Activated CD8-positive, alpha-beta memory T cell treated with anti-CD3 and anti-CD28 coated beads for 1 hour (primary cell): ENCODE results near the gene RILPL2.
"Not testable (repeated sequence)": the region's sequence is repeated elsewhere in the genome, so short reads cannot be mapped to it uniquely, and the experiment has no call there.

Experiments
- DNase-seq, 2 donors: peaks; one replicate each; pipeline ENCODE4 v3.0.0-alpha.2; 2020; ENCODE audit warnings: low read depth in 1 of 2; ENCODE audit errors: extremely low read depth in 1 of 2

The RILPL2 gene

GRCh38 chr12:123436017-123436964 lies at the start of gene RILPL2:
RILPL2 (minus strand) TSS chr12:123436684; CDS start chr12:123436420, 264 bp downstream.
- DNase-seq = peak; percentile 79 to 87

GRCh38 chr12:123485756-123486155 lies 49.3 kb upstream of the RILPL2 start:
- DNase-seq = no peak

- no peak for DNase-seq
These were observed 47.2 kb upstream of the RILPL2 start for GRCh38 chr12:123483602-123484248.

- DNase-seq = no peak
These were observed 46.4 kb upstream of the RILPL2 start for GRCh38 chr12:123482876-123483275.

- not testable (repeated sequence) for DNase-seq
These were observed 44.8 kb upstream of the RILPL2 start for GRCh38 chr12:123481251-123481650.

- no peak for DNase-seq
These were observed 43.1 kb upstream of the RILPL2 start for GRCh38 chr12:123479442-123480180.

- no peak for DNase-seq
These were observed 42.3 kb upstream of the RILPL2 start for GRCh38 chr12:123478762-123479161.

- DNase-seq = no peak
These were observed 41.6 kb upstream of the RILPL2 start for GRCh38 chr12:123478069-123478468.

- no peak for DNase-seq
These were observed 38.8 kb upstream of the RILPL2 start for GRCh38 chr12:123475246-123475703.

GRCh38 chr12:123474485-123475245 lies 38.2 kb upstream of the RILPL2 start:
- no peak for DNase-seq

- DNase-seq = no peak
These were observed 36.0 kb upstream of the RILPL2 start for GRCh38 chr12:123472438-123472849.

GRCh38 chr12:123471374-123472068 lies 35.0 kb upstream of the RILPL2 start:
- DNase-seq = no peak

- DNase-seq = no peak
These were observed 33.5 kb upstream of the RILPL2 start for GRCh38 chr12:123469978-123470377.

- DNase-seq = no peak
These were observed 32.3 kb upstream of the RILPL2 start for GRCh38 chr12:123468786-123469185.

- no peak for DNase-seq
These were observed 28.6 kb upstream of the RILPL2 start for GRCh38 chr12:123465084-123465483.

GRCh38 chr12:123463174-123463573 lies 26.7 kb upstream of the RILPL2 start:
- DNase-seq = not testable (repeated sequence)

- peak; percentile 66 to 75 for DNase-seq
These were observed 21.7 kb upstream of the RILPL2 start, which contains the start of gene SNRNP35 for GRCh38 chr12:123457980-123458779. SNRNP35 (plus strand) TSS chr12:123458139; CDS start chr12:123465541, 7,402 bp downstream.

GRCh38 chr12:123453165-123453564 lies 16.7 kb upstream of the RILPL2 start:
- no peak for DNase-seq

GRCh38 chr12:123452276-123452550 lies 15.7 kb upstream of the RILPL2 start:
- DNase-seq = not testable (repeated sequence)
